ENCODE data around the gene LMBRD1.
"Not testable (repeated sequence)": the region's sequence is repeated elsewhere in the genome, so short reads cannot be mapped to it uniquely, and the experiment has no call there.

- TF ChIP-seq SP1 (IDR thresholded peaks at IDR 0.05); FOXK2 (IDR thresholded peaks at IDR 0.05); LEF1 (IDR thresholded peaks at IDR 0.05; ENCODE audit: borderline replicate concordance); SUZ12 (IDR thresholded peaks at IDR 0.05); BHLHE40 (IDR thresholded peaks at IDR 0.05; ENCODE audit: borderline replicate concordance); TARDBP (IDR thresholded peaks at IDR 0.05); ELF4 (IDR thresholded peaks at IDR 0.05); HDGF (IDR thresholded peaks at IDR 0.05; ENCODE audit: borderline replicate concordance); NFRKB (IDR thresholded peaks at IDR 0.05); ARNT (IDR thresholded peaks at IDR 0.05): not testable (repeated sequence)
Observed at GRCh38 chr6:69824355-69824754, 27.5 kb upstream of the LMBRD1 start.
